ENCODE data around the gene ZNF496. TPM values are rescaled to one million over a fixed set of nuclear protein-coding genes. Genes with fewer than 3 reads are reported as not detected.
"Not testable (repeated sequence)": the region's sequence is repeated elsewhere in the genome, so short reads cannot be mapped to it uniquely, and the experiment has no call there.

The ZNF496 gene
- total RNA-seq, 1 experiment from 2014 or later = 30.9 TPM

- in situ Hi-C loops (cut with HindIII; ENCODE audit: low pct_unique_long_range_greater_than_20kb, low sequenced_read_pairs) = no loop called here
- DNase-seq (ENCODE audit: low read depth) = no peak
These were observed 29.5 kb upstream of the ZNF496 start for GRCh38 chr1:247360991-247361731.

- in situ Hi-C loops (cut with HindIII; ENCODE audit: low pct_unique_long_range_greater_than_20kb, low sequenced_read_pairs) = no loop called here
- no peak for DNase-seq (ENCODE audit: low read depth)
These were observed 28.6 kb upstream of the ZNF496 start for GRCh38 chr1:247360116-247360898.

GRCh38 chr1:247359559-247359958 is 27.9 kb upstream of the ZNF496 start:
- in situ Hi-C loops (cut with HindIII; ENCODE audit: low pct_unique_long_range_greater_than_20kb, low sequenced_read_pairs) = no loop called here
- no peak for DNase-seq (ENCODE audit: low read depth)

- in situ Hi-C loops (cut with HindIII; ENCODE audit: low pct_unique_long_range_greater_than_20kb, low sequenced_read_pairs) = no loop called here
- DNase-seq (ENCODE audit: low read depth) = no peak
These were observed 27.3 kb upstream of the ZNF496 start for GRCh38 chr1:247358920-247359319.

GRCh38 chr1:247357781-247358211 is 26.1 kb upstream of the ZNF496 start:
- in situ Hi-C loops (cut with HindIII; ENCODE audit: low pct_unique_long_range_greater_than_20kb, low sequenced_read_pairs) = no loop called here
- peak; percentile 79 for DNase-seq (ENCODE audit: low read depth)

- in situ Hi-C loops (cut with HindIII; ENCODE audit: low pct_unique_long_range_greater_than_20kb, low sequenced_read_pairs) = no loop called here
These were observed 25.5 kb upstream of the ZNF496 start for GRCh38 chr1:247357052-247357780.

GRCh38 chr1:247355160-247355559 is 23.5 kb upstream of the ZNF496 start:
- DNase-seq (ENCODE audit: low read depth); in situ Hi-C loops (cut with HindIII; ENCODE audit: low pct_unique_long_range_greater_than_20kb, low sequenced_read_pairs): not testable (repeated sequence)

More at GRCh38 chr1:247357052-247357780, 25.5 kb upstream of the ZNF496 start:
- peak; percentile 15 for DNase-seq (ENCODE audit: low read depth)

- in situ Hi-C loops (cut with HindIII; ENCODE audit: low pct_unique_long_range_greater_than_20kb, low sequenced_read_pairs) = no loop called here
- no peak for DNase-seq (ENCODE audit: low read depth)
These were observed 20.5 kb upstream of the ZNF496 start for GRCh38 chr1:247352175-247352574.

- DNase-seq (ENCODE audit: low read depth) = no peak
- in situ Hi-C loops (cut with HindIII; ENCODE audit: low pct_unique_long_range_greater_than_20kb, low sequenced_read_pairs) = no loop called here
These were observed 18.9 kb upstream of the ZNF496 start for GRCh38 chr1:247350587-247350986.

GRCh38 chr1:247347477-247348222 is 16.0 kb upstream of the ZNF496 start:
- in situ Hi-C loops (cut with HindIII; ENCODE audit: low pct_unique_long_range_greater_than_20kb, low sequenced_read_pairs) = no loop called here
- no peak for DNase-seq (ENCODE audit: low read depth)

GRCh38 chr1:247345881-247346280 is 14.2 kb upstream of the ZNF496 start:
- in situ Hi-C loops (cut with HindIII; ENCODE audit: low pct_unique_long_range_greater_than_20kb, low sequenced_read_pairs) = no loop called here
- DNase-seq (ENCODE audit: low read depth) = no peak

- no peak for DNase-seq (ENCODE audit: low read depth)
- in situ Hi-C loops (cut with HindIII; ENCODE audit: low pct_unique_long_range_greater_than_20kb, low sequenced_read_pairs) = no loop called here
These were observed 12.1 kb upstream of the ZNF496 start for GRCh38 chr1:247343801-247344200.

GRCh38 chr1:247338723-247339275 is 7.1 kb upstream of the ZNF496 start:
- DNase-seq (ENCODE audit: low read depth) = no peak
- in situ Hi-C loops (cut with HindIII; ENCODE audit: low pct_unique_long_range_greater_than_20kb, low sequenced_read_pairs) = no loop called here

- no peak for DNase-seq (ENCODE audit: low read depth)
- in situ Hi-C loops (cut with HindIII; ENCODE audit: low pct_unique_long_range_greater_than_20kb, low sequenced_read_pairs) = no loop called here
These were observed 6.3 kb upstream of the ZNF496 start for GRCh38 chr1:247337961-247338360.

GRCh38 chr1:247337250-247337746 is 5.6 kb upstream of the ZNF496 start:
- no peak for DNase-seq (ENCODE audit: low read depth)

GRCh38 chr1:247336390-247336789 is 4.7 kb upstream of the ZNF496 start:
- no peak for DNase-seq (ENCODE audit: low read depth)
- in situ Hi-C loops (cut with HindIII; ENCODE audit: low pct_unique_long_range_greater_than_20kb, low sequenced_read_pairs) = no loop called here

More at GRCh38 chr1:247337250-247337746, 5.6 kb upstream of the ZNF496 start:
- in situ Hi-C loops (cut with HindIII; ENCODE audit: low pct_unique_long_range_greater_than_20kb, low sequenced_read_pairs) = no loop called here

GRCh38 chr1:247335882-247336281 is 4.2 kb upstream of the ZNF496 start:
- DNase-seq (ENCODE audit: low read depth) = no peak
- in situ Hi-C loops (cut with HindIII; ENCODE audit: low pct_unique_long_range_greater_than_20kb, low sequenced_read_pairs) = no loop called here

All from Caki2 (cell line).